RWPE2 (cell line): ENCODE results near the gene NTRK1.

ENCODE experiments used
- ATAC-seq: fragments of 200-7000 bp; cut with Tn5 transposase; 3 replicates; pipeline ENCODE4 v1.9.1; 2021; ENCODE audit warnings: low read depth
- DNase-seq: peaks from one replicate; pipeline ENCODE4 v3.0.0-alpha.2; 2020; ENCODE audit warnings: low spot score
- H3K27ac ChIP-seq: fragments of 450-650 bp; 2 replicates; pipeline ENCODE4 v1.5.1; 2017; ENCODE audit warnings: mild to moderate bottlenecking; ENCODE audit not compliant: poor library complexity, severe bottlenecking
- H3K27me3 ChIP-seq: fragments of 250-450 bp; sonication (Bioruptor Pico); 2 replicates; pipeline ENCODE4 v1.5.1; 2021; ENCODE audit warnings: mild to moderate bottlenecking, moderate library complexity; ENCODE audit not compliant: insufficient read depth, poor library complexity, severe bottlenecking
- H3K36me3 ChIP-seq: fragments of 250-450 bp; sonication (Bioruptor Pico); 2 replicates; pipeline ENCODE4 v1.5.1; 2020; ENCODE audit warnings: low read depth, mild to moderate bottlenecking, moderate library complexity
- H3K4me1 ChIP-seq: fragments of 250-450 bp; sonication (Bioruptor Pico); 2 replicates; pipeline ENCODE4 v1.5.1; 2021; ENCODE audit warnings: mild to moderate bottlenecking, moderate library complexity; ENCODE audit not compliant: insufficient read depth, poor library complexity, severe bottlenecking
- H3K4me3 ChIP-seq: fragments of 250-450 bp; sonication (Bioruptor Pico); 2 replicates; pipeline ENCODE4 v1.5.1; 2021; ENCODE audit warnings: mild to moderate bottlenecking, moderate library complexity; ENCODE audit not compliant: severe bottlenecking
- H3K9me3 ChIP-seq: fragments of 250-450 bp; sonication (Bioruptor Pico); 2 replicates; pipeline ENCODE4 v1.5.1; 2021; ENCODE audit warnings: mild to moderate bottlenecking, moderate library complexity; ENCODE audit not compliant: severe bottlenecking
- TF ChIP-seq, protein P1 (sequence below): fragments of 450-650 bp; IDR thresholded peaks from one replicate; pipeline ENCODE4 v1.5.1; 2017; ENCODE audit warnings: mild to moderate bottlenecking, moderate library complexity; ENCODE audit not compliant: poor library complexity, severe bottlenecking

The NTRK1 gene

DNA sequence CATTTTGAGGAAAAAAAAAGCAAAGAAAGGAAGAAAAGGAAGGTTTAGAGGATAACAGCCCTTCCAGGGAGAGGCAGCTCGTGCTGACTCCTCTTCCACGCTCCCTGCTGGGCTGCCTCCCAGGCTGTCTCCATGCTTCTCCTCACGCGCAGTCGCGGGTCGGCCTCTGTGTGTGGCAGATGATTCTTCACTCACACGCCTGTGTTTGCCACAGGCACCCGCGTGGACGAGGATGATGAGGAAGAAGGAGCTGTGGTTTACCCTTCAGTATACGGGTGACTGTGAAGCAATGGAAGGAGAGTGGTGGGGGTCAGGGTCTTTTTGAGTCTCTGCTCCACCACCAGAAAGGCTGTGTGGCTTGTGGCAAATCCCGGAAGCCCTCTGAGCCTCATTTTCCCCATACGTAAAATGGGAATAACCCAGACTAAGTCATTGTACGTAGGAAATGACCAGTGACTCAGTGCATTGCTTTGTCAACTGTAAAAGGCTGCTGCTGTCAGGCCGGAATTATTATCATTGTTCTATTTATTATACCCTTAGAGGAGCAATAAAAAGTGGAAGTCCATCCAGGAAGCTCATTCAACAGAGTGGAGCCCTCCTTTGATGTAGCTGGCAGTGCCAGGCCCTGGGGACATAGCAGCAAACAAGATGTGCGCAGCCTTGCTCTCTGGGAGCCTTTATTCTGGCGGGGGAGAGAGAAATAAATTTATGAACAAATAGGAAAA is 32.1 kb upstream of the NTRK1 start:
- Histone ChIP-seq H3K9me3 (no peaks in the 10 kb centered on the region), H3K4me1 (no peaks in the 10 kb centered on the region), H3K27me3 (no peaks in the 10 kb centered on the region), H3K27ac (no peak overlapping the region), H3K36me3 (no peaks in the 10 kb centered on the region), H3K4me3 (no peak overlapping the region)
- DNase-seq, result no peak
- TF ChIP-seq, protein P1, sequence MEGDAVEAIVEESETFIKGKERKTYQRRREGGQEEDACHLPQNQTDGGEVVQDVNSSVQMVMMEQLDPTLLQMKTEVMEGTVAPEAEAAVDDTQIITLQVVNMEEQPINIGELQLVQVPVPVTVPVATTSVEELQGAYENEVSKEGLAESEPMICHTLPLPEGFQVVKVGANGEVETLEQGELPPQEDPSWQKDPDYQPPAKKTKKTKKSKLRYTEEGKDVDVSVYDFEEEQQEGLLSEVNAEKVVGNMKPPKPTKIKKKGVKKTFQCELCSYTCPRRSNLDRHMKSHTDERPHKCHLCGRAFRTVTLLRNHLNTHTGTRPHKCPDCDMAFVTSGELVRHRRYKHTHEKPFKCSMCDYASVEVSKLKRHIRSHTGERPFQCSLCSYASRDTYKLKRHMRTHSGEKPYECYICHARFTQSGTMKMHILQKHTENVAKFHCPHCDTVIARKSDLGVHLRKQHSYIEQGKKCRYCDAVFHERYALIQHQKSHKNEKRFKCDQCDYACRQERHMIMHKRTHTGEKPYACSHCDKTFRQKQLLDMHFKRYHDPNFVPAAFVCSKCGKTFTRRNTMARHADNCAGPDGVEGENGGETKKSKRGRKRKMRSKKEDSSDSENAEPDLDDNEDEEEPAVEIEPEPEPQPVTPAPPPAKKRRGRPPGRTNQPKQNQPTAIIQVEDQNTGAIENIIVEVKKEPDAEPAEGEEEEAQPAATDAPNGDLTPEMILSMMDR, result no peak
- no peak for ATAC-seq

GRCh38 chr1:156832434-156832833 is 28.2 kb upstream of the NTRK1 start:
- no peak overlapping the region for H3K4me3 ChIP-seq
- no peaks in the 10 kb centered on the region for H3K27me3 ChIP-seq
- H3K27ac ChIP-seq, result no peak overlapping the region
- peak; percentile 48; the same call in 1 of the 3 replicates for ATAC-seq
- no peak for DNase-seq
- H3K4me1 ChIP-seq, result no peaks in the 10 kb centered on the region
- no peaks in the 10 kb centered on the region for H3K36me3 ChIP-seq
- TF ChIP-seq, protein P1, result no peak
- no peaks in the 10 kb centered on the region for H3K9me3 ChIP-seq

- TF ChIP-seq, protein P1, result no peak
- no peak overlapping the region for H3K27ac ChIP-seq
- no peaks in the 10 kb centered on the region for H3K36me3 ChIP-seq
- no peaks in the 10 kb centered on the region for H3K4me1 ChIP-seq
- no peak for DNase-seq
- no peaks in the 10 kb centered on the region for H3K27me3 ChIP-seq
- ATAC-seq, result no peak
- no peaks in the 10 kb centered on the region for H3K9me3 ChIP-seq
- H3K4me3 ChIP-seq, result no peak overlapping the region
Measured at GRCh38 chr1:156833603-156834002, 27.1 kb upstream of the NTRK1 start.

DNA sequence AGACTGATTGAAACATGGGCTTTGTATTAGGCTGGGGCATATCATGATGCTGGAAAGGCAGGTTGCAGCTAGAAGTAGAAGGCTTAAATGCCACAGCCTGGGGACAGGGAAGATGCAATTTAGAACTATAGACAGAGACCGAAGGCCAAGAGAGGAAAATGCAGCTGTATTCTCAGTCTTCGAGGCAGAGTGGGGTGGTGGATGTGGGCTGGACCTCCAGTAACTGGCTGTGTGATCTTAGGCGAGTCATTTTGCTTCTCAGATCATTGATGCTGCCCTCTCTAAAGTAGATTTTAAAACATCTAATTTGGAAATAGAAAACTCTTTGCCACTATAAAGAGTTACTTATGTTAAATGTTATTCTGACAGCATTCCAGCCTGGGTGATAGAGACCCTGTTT is 26.3 kb upstream of the NTRK1 start:
- no peak overlapping the region for H3K27ac ChIP-seq
- TF ChIP-seq, protein P1, result no peak
- H3K27me3 ChIP-seq, result no peaks in the 10 kb centered on the region

GRCh38 chr1:156836041-156836654 is 24.5 kb upstream of the NTRK1 start:
- H3K4me3 ChIP-seq, result no peak overlapping the region
- no peak for ATAC-seq
- H3K9me3 ChIP-seq, result no peaks in the 10 kb centered on the region
- no peak for DNase-seq
- no peaks in the 10 kb centered on the region for H3K27me3 ChIP-seq
- TF ChIP-seq, protein P1, result no peak
- H3K4me1 ChIP-seq, result no peaks in the 10 kb centered on the region
- no peak overlapping the region for H3K27ac ChIP-seq
- H3K36me3 ChIP-seq, result no peaks in the 10 kb centered on the region

More for the DNA sequence above, 26.3 kb upstream of the NTRK1 start:
- H3K4me3 ChIP-seq, result no peak overlapping the region
- no peaks in the 10 kb centered on the region for H3K4me1 ChIP-seq
- ATAC-seq (no peak), DNase-seq (no peak)
- no peaks in the 10 kb centered on the region for H3K9me3 ChIP-seq
- H3K36me3 ChIP-seq, result no peaks in the 10 kb centered on the region
